Mammary epithelial cell (primary cell): ENCODE data around the gene MRTFB.

Source experiments
- CTCF ChIP-seq, 2 donors: IDR thresholded peaks in 1 of 2; conservative IDR thresholded peaks in 1 of 2; 2 replicates each; pipeline ENCODE4 v1.5.1; 2011 to 2012; ENCODE audit warnings: inconsistent platforms in 2 of 2, low read length in 2 of 2, mild to moderate bottlenecking in 2 of 2, control low read depth in 1 of 2, low read depth in 1 of 2; ENCODE audit not compliant: insufficient read depth in 1 of 2; ENCODE audit errors: extremely low read depth in 1 of 2
- EZH2 ChIP-seq: IDR thresholded peaks from 2 replicates; pipeline ENCODE4 v1.6.1; 2012; ENCODE audit warnings: low read length, inconsistent platforms, borderline replicate concordance

DNA sequence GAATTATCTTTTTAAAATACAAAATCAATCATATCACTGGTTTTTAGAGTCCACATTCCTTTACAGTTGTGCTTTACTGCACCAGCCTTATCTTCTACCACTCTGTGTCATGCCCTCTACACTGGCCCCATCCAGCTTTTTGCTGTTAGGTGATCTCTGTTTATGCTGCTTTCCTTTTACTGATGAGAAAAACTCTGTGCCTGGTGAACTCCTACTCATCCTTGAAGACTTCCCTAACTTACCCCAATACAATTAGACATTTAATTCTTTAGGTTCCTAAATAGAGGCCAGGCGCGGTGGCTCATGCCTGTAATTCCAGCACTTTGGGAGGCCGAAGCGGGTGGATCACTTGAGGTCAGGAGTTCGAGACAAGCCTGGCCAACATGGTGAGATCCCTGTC lies 64.6 kb downstream of the MRTFB start:
- no peak for TF ChIP-seq CTCF (conservative IDR thresholded peaks at IDR 0.05 in 1 of 2, IDR thresholded peaks at IDR 0.05 in 1 of 2; ENCODE audit: extremely low read depth in 1 of 2, insufficient read depth in 1 of 2, low read depth in 1 of 2, low read length in 2 of 2)
- TF ChIP-seq EZH2: no peak
